ENCODE measurements around the gene NAV3. TPM values are rescaled to one million over a fixed set of nuclear protein-coding genes. Genes with fewer than 3 reads are reported as not detected.

Gene NAV3
- total RNA-seq, 2 donors from 2014 or later = 0.72 to 1.9 TPM

- intact Hi-C loops (cut with DNase I) = no loop called here
- no peaks in the 10 kb centered on the region for H3K4me1 ChIP-seq
- H3K4me3 ChIP-seq = no peak overlapping the region
- no peak for DNase-seq
- TF ChIP-seq, protein P1, sequence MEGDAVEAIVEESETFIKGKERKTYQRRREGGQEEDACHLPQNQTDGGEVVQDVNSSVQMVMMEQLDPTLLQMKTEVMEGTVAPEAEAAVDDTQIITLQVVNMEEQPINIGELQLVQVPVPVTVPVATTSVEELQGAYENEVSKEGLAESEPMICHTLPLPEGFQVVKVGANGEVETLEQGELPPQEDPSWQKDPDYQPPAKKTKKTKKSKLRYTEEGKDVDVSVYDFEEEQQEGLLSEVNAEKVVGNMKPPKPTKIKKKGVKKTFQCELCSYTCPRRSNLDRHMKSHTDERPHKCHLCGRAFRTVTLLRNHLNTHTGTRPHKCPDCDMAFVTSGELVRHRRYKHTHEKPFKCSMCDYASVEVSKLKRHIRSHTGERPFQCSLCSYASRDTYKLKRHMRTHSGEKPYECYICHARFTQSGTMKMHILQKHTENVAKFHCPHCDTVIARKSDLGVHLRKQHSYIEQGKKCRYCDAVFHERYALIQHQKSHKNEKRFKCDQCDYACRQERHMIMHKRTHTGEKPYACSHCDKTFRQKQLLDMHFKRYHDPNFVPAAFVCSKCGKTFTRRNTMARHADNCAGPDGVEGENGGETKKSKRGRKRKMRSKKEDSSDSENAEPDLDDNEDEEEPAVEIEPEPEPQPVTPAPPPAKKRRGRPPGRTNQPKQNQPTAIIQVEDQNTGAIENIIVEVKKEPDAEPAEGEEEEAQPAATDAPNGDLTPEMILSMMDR (IDR thresholded peaks at IDR 0.05) = no peak
- H3K9me3 ChIP-seq = no peaks in the 10 kb centered on the region
- no peak overlapping the region for H3K9ac ChIP-seq (ENCODE audit: low read depth in 2 of 2, low read length in 2 of 2)
- H3K36me3 ChIP-seq = no peaks in the 10 kb centered on the region
- H3K27me3 ChIP-seq = no peaks in the 10 kb centered on the region
- H3K27ac ChIP-seq = no peak overlapping the region
Measured at GRCh38 chr12:77882709-77883108, 52.0 kb downstream of the NAV3 start.

- Histone ChIP-seq H3K27ac (no peak overlapping the region), H3K4me1 (no peaks in the 10 kb centered on the region), H3K27me3 (no peaks in the 10 kb centered on the region), H3K36me3 (no peaks in the 10 kb centered on the region), H3K9me3 (no peaks in the 10 kb centered on the region), H3K4me3 (no peak overlapping the region), H3K9ac (ENCODE audit: low read depth in 2 of 2, low read length in 2 of 2) (no peak overlapping the region)
- TF ChIP-seq, protein P1 (IDR thresholded peaks at IDR 0.05) = no peak
- intact Hi-C loops (cut with DNase I) = no loop called here
- DNase-seq = no peak
Measured at GRCh38 chr12:77888611-77889010, 57.9 kb downstream of the NAV3 start.

DNA sequence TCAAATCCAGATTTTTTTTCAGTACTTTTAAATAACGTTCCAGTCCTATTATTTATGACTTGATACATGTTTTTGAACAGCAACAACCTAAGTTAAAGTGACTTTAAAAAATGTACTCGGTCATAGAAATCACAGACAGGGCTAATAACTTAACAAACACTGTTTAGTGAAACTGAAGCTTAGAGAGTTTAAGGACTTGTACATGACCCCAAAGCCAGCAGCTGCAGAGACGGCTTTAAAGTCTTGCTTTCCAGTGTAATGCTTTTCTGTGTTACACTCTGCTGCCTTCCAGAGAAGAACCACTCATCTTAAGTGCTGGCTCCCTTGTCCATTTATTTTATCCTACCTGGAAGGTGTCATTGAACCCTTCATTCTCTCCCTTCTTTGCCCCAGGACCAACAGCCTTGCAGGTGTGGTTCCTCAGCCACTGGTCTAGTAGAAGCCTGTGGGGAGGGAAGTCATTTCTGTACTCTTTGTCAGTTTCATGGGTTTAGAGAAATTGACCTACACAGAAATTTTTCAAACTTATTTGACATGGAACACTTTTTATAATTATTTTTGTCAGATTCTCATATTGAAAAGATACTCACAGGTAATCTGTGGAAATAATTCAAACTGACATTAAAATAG, 60.9 kb downstream of the NAV3 start:
- H3K4me3 ChIP-seq = no peak overlapping the region
- no peak overlapping the region for H3K9ac ChIP-seq (ENCODE audit: low read depth in 2 of 2, low read length in 2 of 2)
- H3K27ac ChIP-seq = no peak overlapping the region
- no peaks in the 10 kb centered on the region for H3K27me3 ChIP-seq
- intact Hi-C loops (cut with DNase I) = no loop called here
- TF ChIP-seq, protein P1 (IDR thresholded peaks at IDR 0.05) = no peak
- H3K36me3 ChIP-seq = no peaks in the 10 kb centered on the region
- no peak for DNase-seq
- no peaks in the 10 kb centered on the region for H3K9me3 ChIP-seq
- peaks cover 4% of the 10 kb centered on the region for H3K4me1 ChIP-seq

DNA sequence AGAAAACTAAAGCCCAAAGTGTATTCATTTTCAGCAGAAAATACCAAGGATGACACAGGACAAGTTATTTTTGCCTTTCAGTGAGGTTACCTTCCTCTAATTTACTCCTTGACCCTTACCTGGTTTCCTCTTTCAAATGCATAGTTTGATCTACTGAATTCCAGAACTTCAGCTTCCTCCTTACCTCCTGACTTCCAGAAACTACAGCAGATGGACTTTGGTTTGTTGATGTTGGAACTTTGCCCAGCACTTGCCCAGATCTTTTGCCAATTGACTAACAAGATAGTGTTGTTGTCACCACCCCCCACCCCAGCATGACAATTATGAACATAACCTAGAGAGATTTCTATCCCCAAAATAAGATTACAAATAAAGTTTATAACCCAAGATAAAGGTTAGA, 63.2 kb downstream of the NAV3 start:
- H3K27ac ChIP-seq = peak overlapping the region; percentile 20
- no peak overlapping the region for H3K4me3 ChIP-seq
- no peaks in the 10 kb centered on the region for H3K27me3 ChIP-seq
- H3K36me3 ChIP-seq = no peaks in the 10 kb centered on the region
- intact Hi-C loops (cut with DNase I) = no loop called here
- H3K4me1 ChIP-seq = peaks cover 4% of the 10 kb centered on the region
- peak; percentile 87 for DNase-seq
- no peak overlapping the region for H3K9ac ChIP-seq (ENCODE audit: low read depth in 2 of 2, low read length in 2 of 2)
- TF ChIP-seq, protein P1 (IDR thresholded peaks at IDR 0.05) = no peak
- H3K9me3 ChIP-seq = no peaks in the 10 kb centered on the region

DNA sequence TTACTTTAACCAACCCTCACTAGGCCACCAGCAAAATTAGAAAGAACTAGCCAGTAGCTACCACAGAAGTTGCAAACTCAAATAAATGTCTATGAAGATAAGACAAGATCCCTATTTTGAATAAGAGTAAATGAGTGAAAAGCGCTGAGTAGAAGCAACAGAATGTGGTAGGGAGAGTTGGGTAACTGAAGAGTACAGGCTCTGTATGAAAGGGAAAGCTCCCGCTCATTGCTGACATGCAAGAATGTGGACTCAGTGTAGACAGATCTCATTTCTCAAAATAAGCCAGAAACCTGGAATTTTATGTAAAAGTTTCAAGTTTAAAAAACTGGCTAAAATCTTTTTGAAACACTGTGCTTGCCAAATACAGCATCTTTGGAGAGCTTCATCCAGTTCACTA, 63.9 kb downstream of the NAV3 start:
- Histone ChIP-seq H3K9me3 (no peaks in the 10 kb centered on the region), H3K27ac (no peak overlapping the region), H3K4me1 (peaks cover 4% of the 10 kb centered on the region), H3K9ac (ENCODE audit: low read depth in 2 of 2, low read length in 2 of 2) (no peak overlapping the region), H3K4me3 (no peak overlapping the region), H3K36me3 (no peaks in the 10 kb centered on the region), H3K27me3 (no peaks in the 10 kb centered on the region)
- intact Hi-C loops (cut with DNase I) = no loop called here
- TF ChIP-seq, protein P1 (IDR thresholded peaks at IDR 0.05) = no peak
- DNase-seq = no peak

All from colonic mucosa (tissue), 4 donors.